B cell (primary cell): ENCODE measurements around the gene FABP6. TPM values are rescaled to one million over a fixed set of nuclear protein-coding genes. Genes with fewer than 3 reads are reported as not detected.

Source experiments
- ATAC-seq: fragments of 200-7000 bp; cut with Tn5 transposase; one replicate; pipeline ENCODE4 v1.10.0; 2021; ENCODE audit warnings: low read depth, mild to moderate bottlenecking, moderate number of reproducible peaks, moderate library complexity
- CTCF ChIA-PET: fragments of 350-600 bp; sonication (Branson Sonifier 250); formaldehyde crosslinking; loops from one replicate; lab custom pipeline; 2021; ENCODE audit warnings: antibody characterized with exemption, inconsistent platforms; lab: Charles Lee
- POLR2A ChIA-PET: fragments of 350-600 bp; sonication (Branson Sonifier 250); formaldehyde crosslinking; loops from one replicate; lab custom pipeline; 2021; ENCODE audit warnings: antibody characterized with exemption; lab: Charles Lee
- DNase-seq: peaks from one replicate; pipeline ENCODE4 v3.0.0; 2013
- H2AFZ ChIP-seq: 2 replicates; pipeline ENCODE4 v1.6.1; 2012; ENCODE audit warnings: mild to moderate bottlenecking, low read depth, low read length; ENCODE audit not compliant: insufficient read depth, poor library complexity, severe bottlenecking
- H3K27ac ChIP-seq, 2 donors: 1 replicate in 1 of 2; 2 replicates in 1 of 2; pipeline ENCODE4 v1.5.1; 2012 to 2013; ENCODE audit warnings: low read length in 2 of 2, mild to moderate bottlenecking in 2 of 2, moderate library complexity in 1 of 2
- H3K27me3 ChIP-seq, 4 experiments: fragments of 200-600 bp in 1 of 4; sonication (generic) in 1 of 4; replicated peaks in 1 of 4; 1 replicate in 2 of 4; 2 replicates in 2 of 4; pipeline versions ENCODE4 v1.6.1 to v1.7.0; 2013 to 2016; ENCODE audit warnings: low read length in 3 of 4, mild to moderate bottlenecking in 2 of 4, mixed read lengths in 1 of 4, moderate library complexity in 1 of 4; ENCODE audit not compliant: insufficient read depth in 4 of 4, control insufficient read depth in 3 of 4; ENCODE audit errors: control extremely low read depth in 1 of 4
- H3K36me3 ChIP-seq, 2 experiments: replicated peaks in 1 of 2; 1 replicate in 1 of 2; 2 replicates in 1 of 2; pipeline versions ENCODE4 v1.6.1 to v1.7.1; 2013; ENCODE audit warnings: low read length in 1 of 2; ENCODE audit not compliant: insufficient read depth in 2 of 2, control insufficient read depth in 1 of 2; ENCODE audit errors: control extremely low read depth in 1 of 2, extremely low read depth in 1 of 2
- H3K4me1 ChIP-seq, 2 donors: fragments of 200-600 bp in 1 of 2; sonication (generic) in 1 of 2; 1 replicate in 1 of 2; 2 replicates in 1 of 2; pipeline versions ENCODE4 v1.5.1 to v1.6.1; 2013 to 2017; ENCODE audit warnings: low read length in 2 of 2; ENCODE audit not compliant: control insufficient read depth in 2 of 2, insufficient read depth in 2 of 2
- H3K4me2 ChIP-seq: replicated peaks from 2 replicates; pipeline ENCODE3; 2012; ENCODE audit warnings: mild to moderate bottlenecking, low read depth, low read length; ENCODE audit not compliant: poor library complexity, severe bottlenecking
- H3K4me3 ChIP-seq, 5 experiments: fragments of 200-600 bp in 1 of 5; sonication (generic) in 1 of 5; 1 replicate in 3 of 5; 2 replicates in 2 of 5; pipeline versions ENCODE4 v1.5.1 to v1.7.0; 2011 to 2016; ENCODE audit warnings: low read length in 4 of 5, mild to moderate bottlenecking in 4 of 5, low read depth in 2 of 5, control low read depth in 1 of 5, moderate library complexity in 1 of 5; ENCODE audit not compliant: insufficient read depth in 1 of 5; ENCODE audit errors: control extremely low read depth in 1 of 5, extremely low read depth in 1 of 5
- H3K79me2 ChIP-seq: fragments of 200-600 bp; sonication (generic); one replicate; pipeline ENCODE4 v1.6.0; 2016; ENCODE audit warnings: low read length; ENCODE audit not compliant: control insufficient read depth, insufficient read depth
- H3K9ac ChIP-seq: fragments of 200-600 bp; sonication (generic); 2 replicates; pipeline ENCODE4 v1.6.1; 2017; ENCODE audit warnings: mild to moderate bottlenecking, low read length, moderate library complexity
- H3K9me3 ChIP-seq, 3 donors: one replicate each; pipeline versions ENCODE4 v1.6.1 to v1.7.1; 2013; ENCODE audit warnings: low read length in 2 of 3; ENCODE audit not compliant: control insufficient read depth in 2 of 3, insufficient read depth in 1 of 3; ENCODE audit errors: control extremely low read depth in 1 of 3
- H4K20me1 ChIP-seq: 2 replicates; pipeline ENCODE4 v1.6.0; 2012; ENCODE audit warnings: mild to moderate bottlenecking, low read length; ENCODE audit not compliant: insufficient read depth, control insufficient read depth, poor library complexity, severe bottlenecking
- H3K27ac Mint-ChIP-seq: one replicate; pipeline ENCODE4 v1.8.0; 2021; ENCODE audit warnings: mixed read lengths
- H3K27me3 Mint-ChIP-seq: one replicate; pipeline ENCODE4 v1.8.0; 2021; ENCODE audit warnings: mixed read lengths
- H3K4me1 Mint-ChIP-seq: one replicate; pipeline ENCODE4 v1.8.0; 2021; ENCODE audit warnings: mixed read lengths
- H3K4me3 Mint-ChIP-seq: one replicate; pipeline ENCODE4 v1.8.0; 2021; ENCODE audit warnings: mixed read lengths
- H3K9me3 Mint-ChIP-seq: one replicate; pipeline ENCODE4 v1.8.0; 2022; ENCODE audit warnings: mixed read lengths; ENCODE audit not compliant: insufficient read depth
- CTCF ChIP-seq: fragments of 200-600 bp; IDR thresholded peaks from one replicate; pipeline ENCODE4 v1.8.0; 2022; ENCODE audit warnings: antibody characterized with exemption, mild to moderate bottlenecking
- EZH2 ChIP-seq: IDR thresholded peaks from 2 replicates; pipeline ENCODE4 v1.6.1; 2012; ENCODE audit warnings: borderline replicate concordance, low read depth, mild to moderate bottlenecking, moderate library complexity, low read length; ENCODE audit not compliant: insufficient read depth, poor library complexity, severe bottlenecking
- WGBS: methylation state at CpG from one replicate; pipeline ENCODE4 v1.1.5; 2013; ENCODE audit warnings: missing lambda C conversion rate; ENCODE audit not compliant: insufficient coverage; 5-methylcytosine and 5-hydroxymethylcytosine counted together
- intact Hi-C: fragments of 100-400 bp; cut with micrococcal nuclease; formaldehyde crosslinking; loops from one replicate; pipeline ENCODE4 v1.10.0; 2022
- polyA plus RNA-seq: library from polyadenylated mRNA; depleted of rRNA; stranded (reverse); fragments of >200 nt; gene quantifications from 2 replicates; pipeline ENCODE4 v1.2.3, GENCODE V29; 2012
- total RNA-seq, 2 donors: library from RNA; stranded (reverse); fragments of 120-200 nt in 1 of 2; gene quantifications; 1 replicate in 1 of 2; 2 replicates in 1 of 2; pipeline versions ENCODE4 v1.2.3 to v1.2.4, GENCODE V29; 2013 to 2022

FABP6 gene
- total and polyA plus RNA-seq, 2 donors (not counting 1 experiment from before 2014, with no cell fraction given): not detected

GRCh38 chr5:160209917-160210316 lies 19.4 kb upstream of the FABP6 start:
- Histone ChIP-seq H3K9me3 (no peaks in the 10 kb centered on the region), H3K27me3 (peaks cover 0 to 2% (median 0%) of the 10 kb centered on the region in 4 experiments), H3K4me3 (no peak overlapping the region), H3K4me2 (no peak overlapping the region), H3K27ac (no peak overlapping the region), H3K36me3 (no peaks in the 10 kb centered on the region), H4K20me1 (no peaks in the 10 kb centered on the region), H3K9ac (no peak overlapping the region), H3K79me2 (no peaks in the 10 kb centered on the region), H2AFZ (no peak overlapping the region), H3K4me1 (no peaks in the 10 kb centered on the region)
- POLR2A ChIA-PET: no interaction called here
- Mint-ChIP-seq H3K4me3 (no peak overlapping the region), H3K27ac (no peak overlapping the region), H3K27me3 (peaks cover 4% of the 10 kb centered on the region), H3K4me1 (no peaks in the 10 kb centered on the region), H3K9me3 (no peaks in the 10 kb centered on the region)
- WGBS: 75% methylated on average over 2 of the region's 2 CpGs
- DNase-seq: no peak
- intact Hi-C loops: no loop called here
- CTCF ChIA-PET: no interaction called here
- no peak for TF ChIP-seq CTCF
- TF ChIP-seq EZH2: no peak
- no peak for ATAC-seq

GRCh38 chr5:160210606-160211005 lies 18.7 kb upstream of the FABP6 start:
- H2AFZ ChIP-seq: no peak overlapping the region
- CTCF ChIA-PET: no interaction called here
- H3K27ac ChIP-seq: no peak overlapping the region
- H3K27me3 Mint-ChIP-seq: peaks cover 4% of the 10 kb centered on the region
- H3K4me2 ChIP-seq: no peak overlapping the region
- TF ChIP-seq EZH2 (no peak), CTCF (no peak)
- H3K4me3 Mint-ChIP-seq: no peak overlapping the region
- intact Hi-C loops: no loop called here
- H3K9me3 ChIP-seq: no peaks in the 10 kb centered on the region
- H3K9ac ChIP-seq: no peak overlapping the region
- no peaks in the 10 kb centered on the region for H3K79me2 ChIP-seq
- no peak overlapping the region for H3K4me3 ChIP-seq
- H3K9me3 Mint-ChIP-seq: no peaks in the 10 kb centered on the region
- POLR2A ChIA-PET: no interaction called here
- H3K27me3 ChIP-seq: peaks cover 0 to 2% (median 0%) of the 10 kb centered on the region in 4 experiments
- no peaks in the 10 kb centered on the region for H3K4me1 Mint-ChIP-seq
- DNase-seq (no peak), ATAC-seq (no peak)
- H4K20me1 ChIP-seq: no peaks in the 10 kb centered on the region
- no peak overlapping the region for H3K27ac Mint-ChIP-seq
- 94% methylated on average over 7 of the region's 9 CpGs for WGBS
- H3K36me3 ChIP-seq: no peaks in the 10 kb centered on the region
- no peaks in the 10 kb centered on the region for H3K4me1 ChIP-seq
